SK-N-SH (cell line): Measurements from ENCODE around the gene KRTAP12-4. TPM values are rescaled to one million over a fixed set of nuclear protein-coding genes. Genes with fewer than 3 reads are reported as not detected.

Source experiments
- CTCF ChIA-PET: fragments of 300-600, 350-600 bp; formaldehyde crosslinking; extraction: SDS; loops from one replicate; lab custom pipeline; 2021; lab: Yijun Ruan, JAX
- POLR2A ChIA-PET: fragments of 350-600 bp; sonication (Branson Sonifier 250); formaldehyde crosslinking; extraction: SDS; loops from one replicate; lab custom pipeline; 2020; ENCODE audit warnings: antibody characterized with exemption, inconsistent platforms; lab: Yijun Ruan, JAX
- DNase-seq: peaks from one replicate; pipeline ENCODE4 v3.0.0; 2012
- H2AFZ ChIP-seq: fragments of 200-600 bp; sonication (generic); 2 replicates; pipeline ENCODE4 v1.8.1; 2016; ENCODE audit warnings: antibody characterized with exemption, mild to moderate bottlenecking, low read depth
- H3F3A ChIP-seq: fragments of 200-600 bp; sonication (generic); replicated peaks from 2 replicates; pipeline ENCODE3; 2016; ENCODE audit warnings: antibody characterized with exemption, mild to moderate bottlenecking; ENCODE audit not compliant: insufficient read depth
- H3K27ac ChIP-seq, 2 experiments: fragments of 200-500 bp in 1 of 2; fragments of 200-600 bp in 1 of 2; sonication (Bioruptor generic) in 1 of 2; sonication (generic), shearing (Covaris generic) in 1 of 2; 2 replicates each; pipeline versions ENCODE4 v1.5.1 to v1.6.1; 2014 to 2016; ENCODE audit warnings: low read depth in 2 of 2, inconsistent platforms in 1 of 2, low read length in 1 of 2, mild to moderate bottlenecking in 1 of 2, mixed read lengths in 1 of 2
- H3K27me3 ChIP-seq: fragments of 200-600 bp; sonication (generic), shearing (Covaris generic); 2 replicates; pipeline ENCODE4 v1.6.1; 2016; ENCODE audit warnings: mixed run types; ENCODE audit not compliant: insufficient read depth
- H3K36me3 ChIP-seq, 2 experiments: fragments of 200-500 bp in 1 of 2; fragments of 200-600 bp in 1 of 2; sonication (Bioruptor generic) in 1 of 2; sonication (generic) in 1 of 2; replicated peaks in 1 of 2; 2 replicates each; pipeline versions ENCODE3 to v1.5.1; 2014 to 2016; ENCODE audit warnings: low read length in 1 of 2, mild to moderate bottlenecking in 1 of 2; ENCODE audit not compliant: insufficient read depth in 2 of 2, control insufficient read depth in 1 of 2
- H3K4me1 ChIP-seq, 2 experiments: fragments of 200-500 bp in 1 of 2; fragments of 200-600 bp in 1 of 2; sonication (Bioruptor generic) in 1 of 2; sonication (generic), shearing (Covaris generic) in 1 of 2; 2 replicates each; pipeline versions ENCODE4 v1.5.1 to v1.6.1; 2014 to 2016; ENCODE audit warnings: low read depth in 1 of 2, low read length in 1 of 2, mixed run types in 1 of 2; ENCODE audit not compliant: insufficient read depth in 2 of 2, control insufficient read depth in 1 of 2
- H3K4me2 ChIP-seq: fragments of 200-600 bp; sonication (generic), shearing (Covaris generic); 2 replicates; pipeline ENCODE4 v1.6.1; 2017; ENCODE audit warnings: mixed run types
- H3K4me3 ChIP-seq, 2 experiments: fragments of 200-500 bp in 1 of 2; fragments of 200-600 bp in 1 of 2; sonication (Bioruptor generic) in 1 of 2; sonication (generic), shearing (Covaris generic) in 1 of 2; 2 replicates each; pipeline versions ENCODE4 v1.5.1 to v1.8.1; 2014 to 2016; ENCODE audit warnings: low read depth in 2 of 2, inconsistent platforms in 1 of 2, low read length in 1 of 2, mild to moderate bottlenecking in 1 of 2, mixed read lengths in 1 of 2, moderate library complexity in 1 of 2
- H3K79me2 ChIP-seq: fragments of 200-600 bp; sonication (generic); 2 replicates; pipeline ENCODE4 v1.8.1; 2017; ENCODE audit warnings: mild to moderate bottlenecking; ENCODE audit not compliant: insufficient read depth
- H3K9ac ChIP-seq: fragments of 200-600 bp; sonication (generic); 2 replicates; pipeline ENCODE4 v1.6.1; 2017; ENCODE audit warnings: mixed run types
- H3K9me2 ChIP-seq: fragments of 200-600 bp; sonication (generic); 2 replicates; pipeline ENCODE4 v1.6.1; 2017; ENCODE audit warnings: mixed run types
- H3K9me3 ChIP-seq: fragments of 200-600 bp; sonication (generic); 2 replicates; pipeline ENCODE4 v1.6.1; 2017; ENCODE audit warnings: mixed run types, mild to moderate bottlenecking, moderate library complexity
- H4K20me1 ChIP-seq: fragments of 200-600 bp; sonication (generic); 2 replicates; pipeline ENCODE4 v1.6.1; 2017; ENCODE audit warnings: mild to moderate bottlenecking, mixed run types; ENCODE audit not compliant: insufficient read depth
- ELF1 ChIP-seq: IDR thresholded peaks from 2 replicates; pipeline ENCODE4 v1.4.0; 2012
- EP300 ChIP-seq, 2 experiments: IDR thresholded peaks; 2 replicates each; pipeline versions ENCODE4 v1.4.0 to v1.6.1; 2012; ENCODE audit warnings: borderline replicate concordance in 1 of 2, low read depth in 1 of 2, low read length in 1 of 2
- EZH2phosphoT487 ChIP-seq: fragments of 200-600 bp; sonication (generic); IDR thresholded peaks from 2 replicates; pipeline ENCODE4 v1.6.1; 2017; ENCODE audit warnings: low read depth, mixed run types, mild to moderate bottlenecking, antibody characterized with exemption, moderate library complexity, borderline replicate concordance
- FOXM1 ChIP-seq: IDR thresholded peaks from 2 replicates; pipeline ENCODE4 v1.4.0; 2012; ENCODE audit warnings: low read depth, mild to moderate bottlenecking
- GABPA ChIP-seq: IDR thresholded peaks from 2 replicates; pipeline ENCODE4 v1.4.0; 2012; ENCODE audit warnings: low read depth, mild to moderate bottlenecking
- GATA2 ChIP-seq: sonication (generic); formaldehyde crosslinking; IDR thresholded peaks from 2 replicates; pipeline ENCODE4 v1.5.0; 2020; ENCODE audit warnings: mild to moderate bottlenecking, missing genetic modification reagents
- JUND ChIP-seq: IDR thresholded peaks from 2 replicates; pipeline ENCODE4 v1.4.0; 2012
- MXI1 ChIP-seq: IDR thresholded peaks from 2 replicates; pipeline ENCODE4 v1.6.1; 2012; ENCODE audit warnings: mild to moderate bottlenecking, low read depth, low read length, improper control_type of control experiment
- NRF1 ChIP-seq: IDR thresholded peaks from 2 replicates; pipeline ENCODE4 v1.6.1; 2012; ENCODE audit warnings: low read depth, mild to moderate bottlenecking, low read length
- POLR2AphosphoS5 ChIP-seq: IDR thresholded peaks from 2 replicates; pipeline ENCODE4 v1.6.1; 2012; ENCODE audit warnings: low read depth, low read length
- RAD21 ChIP-seq: IDR thresholded peaks from 2 replicates; pipeline ENCODE4 v1.6.1; 2012; ENCODE audit warnings: mild to moderate bottlenecking, low read length
- RFX5 ChIP-seq: IDR thresholded peaks from 2 replicates; pipeline ENCODE4 v1.6.1; 2012; ENCODE audit warnings: mild to moderate bottlenecking, improper control_type of control experiment, low read length
- SIN3A ChIP-seq: IDR thresholded peaks from 2 replicates; pipeline ENCODE4 v1.6.1; 2012; ENCODE audit warnings: low read depth, mild to moderate bottlenecking, low read length, moderate library complexity, borderline replicate concordance
- SMC3 ChIP-seq: IDR thresholded peaks from 2 replicates; pipeline ENCODE4 v1.6.1; 2012; ENCODE audit warnings: low read depth, low read length, improper control_type of control experiment
- TAF1 ChIP-seq: IDR thresholded peaks from 2 replicates; pipeline ENCODE4 v1.6.1; 2012; ENCODE audit warnings: low read depth, mild to moderate bottlenecking, low read length, moderate library complexity, borderline replicate concordance
- WGBS: methylation state at CpG from one replicate; pipeline ENCODE4 v1.1.6; 2017; ENCODE audit warnings: low lambda C conversion rate; 5-methylcytosine and 5-hydroxymethylcytosine counted together
- polyA plus RNA-seq, 3 experiments: library from polyadenylated mRNA; depleted of rRNA; stranded (reverse); fragments of >200 nt; gene quantifications; 2 replicates each; pipeline ENCODE4 v1.2.3, GENCODE V29; 2012
- TF ChIP-seq, protein P1 (sequence below): fragments of 150-350 bp; IDR thresholded peaks from 2 replicates; pipeline ENCODE4 v1.6.1; 2017; ENCODE audit warnings: antibody characterized with exemption, low read length, low read depth, borderline replicate concordance
- TF ChIP-seq, protein P2 (sequence below): IDR thresholded peaks from 2 replicates; pipeline ENCODE4 v1.6.1; 2012; ENCODE audit warnings: mild to moderate bottlenecking, low read depth, low read length, moderate library complexity
- TF ChIP-seq, protein P3 (sequence below): IDR thresholded peaks from 2 replicates; pipeline ENCODE4 v1.4.0; 2012; ENCODE audit warnings: low read depth, borderline replicate concordance
- TF ChIP-seq, protein P4 (sequence below): IDR thresholded peaks from 2 replicates; pipeline ENCODE4 v1.4.0; 2012; ENCODE audit warnings: low read depth

The KRTAP12-4 gene
- polyA plus RNA-seq, 1 of the 3 experiments (the other 2 are of a cell fraction), result not detected

DNA sequence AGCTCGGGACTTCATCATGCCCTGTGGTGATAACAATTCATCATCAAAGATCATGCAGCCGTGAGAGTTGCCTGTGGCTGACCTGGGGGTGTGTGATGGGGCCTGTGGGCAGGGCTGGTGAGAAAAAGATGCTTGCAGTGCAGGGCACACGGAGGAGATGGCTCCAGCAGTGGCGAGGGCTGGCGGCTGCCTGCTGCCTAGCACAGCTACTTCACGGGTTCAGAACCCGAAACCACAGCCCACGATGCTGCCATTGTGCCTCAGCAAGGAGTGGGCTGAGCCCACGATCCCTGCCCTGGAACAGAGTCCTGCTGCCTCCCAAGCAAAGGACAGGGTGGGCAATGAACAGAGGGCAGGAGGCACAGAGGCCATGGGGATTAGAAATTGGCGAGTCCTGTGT lies 28.2 kb downstream of the KRTAP12-4 start:
- no peaks in the 10 kb centered on the region for H3F3A ChIP-seq
- H3K79me2 ChIP-seq, result no peaks in the 10 kb centered on the region
- peaks cover 11% of the 10 kb centered on the region; the same call in 1 of the 2 replicates for H3K27me3 ChIP-seq
- H3K4me2 ChIP-seq, result no peak overlapping the region
- H3K9me3 ChIP-seq, result peaks cover 10% of the 10 kb centered on the region; the same call in 1 of the 2 replicates
- CTCF ChIA-PET, result interaction anchor here (4.4 kb wide), 1 partner anchor 167 kb away, joined by 15 read pairs; no protein-coding TSS in a partner anchor
- no peak overlapping the region for H2AFZ ChIP-seq
- TF ChIP-seq, protein P1, sequence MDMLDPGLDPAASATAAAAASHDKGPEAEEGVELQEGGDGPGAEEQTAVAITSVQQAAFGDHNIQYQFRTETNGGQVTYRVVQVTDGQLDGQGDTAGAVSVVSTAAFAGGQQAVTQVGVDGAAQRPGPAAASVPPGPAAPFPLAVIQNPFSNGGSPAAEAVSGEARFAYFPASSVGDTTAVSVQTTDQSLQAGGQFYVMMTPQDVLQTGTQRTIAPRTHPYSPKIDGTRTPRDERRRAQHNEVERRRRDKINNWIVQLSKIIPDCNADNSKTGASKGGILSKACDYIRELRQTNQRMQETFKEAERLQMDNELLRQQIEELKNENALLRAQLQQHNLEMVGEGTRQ, result no peak
- no peak for TF ChIP-seq NRF1
- TF ChIP-seq GATA2, result no peak
- TF ChIP-seq, protein P2, sequence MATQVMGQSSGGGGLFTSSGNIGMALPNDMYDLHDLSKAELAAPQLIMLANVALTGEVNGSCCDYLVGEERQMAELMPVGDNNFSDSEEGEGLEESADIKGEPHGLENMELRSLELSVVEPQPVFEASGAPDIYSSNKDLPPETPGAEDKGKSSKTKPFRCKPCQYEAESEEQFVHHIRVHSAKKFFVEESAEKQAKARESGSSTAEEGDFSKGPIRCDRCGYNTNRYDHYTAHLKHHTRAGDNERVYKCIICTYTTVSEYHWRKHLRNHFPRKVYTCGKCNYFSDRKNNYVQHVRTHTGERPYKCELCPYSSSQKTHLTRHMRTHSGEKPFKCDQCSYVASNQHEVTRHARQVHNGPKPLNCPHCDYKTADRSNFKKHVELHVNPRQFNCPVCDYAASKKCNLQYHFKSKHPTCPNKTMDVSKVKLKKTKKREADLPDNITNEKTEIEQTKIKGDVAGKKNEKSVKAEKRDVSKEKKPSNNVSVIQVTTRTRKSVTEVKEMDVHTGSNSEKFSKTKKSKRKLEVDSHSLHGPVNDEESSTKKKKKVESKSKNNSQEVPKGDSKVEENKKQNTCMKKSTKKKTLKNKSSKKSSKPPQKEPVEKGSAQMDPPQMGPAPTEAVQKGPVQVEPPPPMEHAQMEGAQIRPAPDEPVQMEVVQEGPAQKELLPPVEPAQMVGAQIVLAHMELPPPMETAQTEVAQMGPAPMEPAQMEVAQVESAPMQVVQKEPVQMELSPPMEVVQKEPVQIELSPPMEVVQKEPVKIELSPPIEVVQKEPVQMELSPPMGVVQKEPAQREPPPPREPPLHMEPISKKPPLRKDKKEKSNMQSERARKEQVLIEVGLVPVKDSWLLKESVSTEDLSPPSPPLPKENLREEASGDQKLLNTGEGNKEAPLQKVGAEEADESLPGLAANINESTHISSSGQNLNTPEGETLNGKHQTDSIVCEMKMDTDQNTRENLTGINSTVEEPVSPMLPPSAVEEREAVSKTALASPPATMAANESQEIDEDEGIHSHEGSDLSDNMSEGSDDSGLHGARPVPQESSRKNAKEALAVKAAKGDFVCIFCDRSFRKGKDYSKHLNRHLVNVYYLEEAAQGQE, result no peak
- TF ChIP-seq GABPA, result no peak
- no peak for TF ChIP-seq FOXM1
- TF ChIP-seq JUND, result no peak
- TF ChIP-seq RAD21, result no peak
- no peak for TF ChIP-seq TAF1
- no peak for TF ChIP-seq EZH2phosphoT487
- TF ChIP-seq ELF1, result no peak
- TF ChIP-seq, protein P3, sequence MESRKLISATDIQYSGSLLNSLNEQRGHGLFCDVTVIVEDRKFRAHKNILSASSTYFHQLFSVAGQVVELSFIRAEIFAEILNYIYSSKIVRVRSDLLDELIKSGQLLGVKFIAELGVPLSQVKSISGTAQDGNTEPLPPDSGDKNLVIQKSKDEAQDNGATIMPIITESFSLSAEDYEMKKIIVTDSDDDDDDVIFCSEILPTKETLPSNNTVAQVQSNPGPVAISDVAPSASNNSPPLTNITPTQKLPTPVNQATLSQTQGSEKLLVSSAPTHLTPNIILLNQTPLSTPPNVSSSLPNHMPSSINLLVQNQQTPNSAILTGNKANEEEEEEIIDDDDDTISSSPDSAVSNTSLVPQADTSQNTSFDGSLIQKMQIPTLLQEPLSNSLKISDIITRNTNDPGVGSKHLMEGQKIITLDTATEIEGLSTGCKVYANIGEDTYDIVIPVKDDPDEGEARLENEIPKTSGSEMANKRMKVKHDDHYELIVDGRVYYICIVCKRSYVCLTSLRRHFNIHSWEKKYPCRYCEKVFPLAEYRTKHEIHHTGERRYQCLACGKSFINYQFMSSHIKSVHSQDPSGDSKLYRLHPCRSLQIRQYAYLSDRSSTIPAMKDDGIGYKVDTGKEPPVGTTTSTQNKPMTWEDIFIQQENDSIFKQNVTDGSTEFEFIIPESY, result no peak
- no peak for TF ChIP-seq EP300 (IDR thresholded peaks at IDR 0.05; ENCODE audit: borderline replicate concordance in 1 of 2, low read depth in 1 of 2, low read length in 1 of 2)
- no peak for TF ChIP-seq MXI1
- no peak for TF ChIP-seq POLR2AphosphoS5
- TF ChIP-seq SIN3A, result no peak
- no peak for TF ChIP-seq RFX5
- TF ChIP-seq, protein P4, sequence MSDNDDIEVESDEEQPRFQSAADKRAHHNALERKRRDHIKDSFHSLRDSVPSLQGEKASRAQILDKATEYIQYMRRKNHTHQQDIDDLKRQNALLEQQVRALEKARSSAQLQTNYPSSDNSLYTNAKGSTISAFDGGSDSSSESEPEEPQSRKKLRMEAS, result no peak
- TF ChIP-seq SMC3, result no peak
- H3K27ac ChIP-seq, result no peak overlapping the region
- POLR2A ChIA-PET, result no interaction called here
- no peak for DNase-seq
- no peaks in the 10 kb centered on the region; a peak in 1 of 4 replicates for H3K4me1 ChIP-seq
- H4K20me1 ChIP-seq, result no peaks in the 10 kb centered on the region
- H3K36me3 ChIP-seq, result peaks cover 0 to 3% of the 10 kb centered on the region in 2 experiments
- no peak overlapping the region for H3K9ac ChIP-seq
- WGBS, result 14% methylated on average over 4 of the region's 10 CpGs
- no peaks in the 10 kb centered on the region for H3K9me2 ChIP-seq
- H3K4me3 ChIP-seq, result no peak overlapping the region
